ENCODE data around the gene MED16.

- TF ChIP-seq EZH2phosphoT487 (conservative IDR thresholded peaks at IDR 0.05; ENCODE audit: low read length) (no peak), CTCF (IDR thresholded peaks at IDR 0.05; ENCODE audit: insufficient read depth, low read length, poor library complexity, severe bottlenecking) (no peak)
Observed at GRCh38 chr19:844546-844971, 48.4 kb downstream of the MED16 start.
